Esophagus squamous epithelium (tissue), 5 donors: Measurements from ENCODE around the gene IL10. TPM values are rescaled to one million over a fixed set of nuclear protein-coding genes. Genes with fewer than 3 reads are reported as not detected.

ENCODE experiments used
- DNase-seq: peaks from one replicate; lab custom pipeline; 2025; lab: John Stamatoyannopoulos, UW
- H3K27ac ChIP-seq, 4 donors: fragments of 200-600 bp; sonication (generic); one replicate each; pipeline ENCODE4 v1.5.1; 2016 to 2019; ENCODE audit warnings: mild to moderate bottlenecking in 1 of 4
- H3K27me3 ChIP-seq, 4 donors: fragments of 200-600 bp; sonication (generic); 1 replicate in 3 of 4; 2 replicates in 1 of 4; pipeline versions ENCODE4 v1.5.1 to v1.6.0; 2017 to 2021; ENCODE audit warnings: antibody characterized with exemption in 1 of 4
- H3K36me3 ChIP-seq, 3 donors: fragments of 200-600 bp; sonication (generic); one replicate each; pipeline ENCODE4 v1.5.1; 2016 to 2019
- H3K4me1 ChIP-seq, 3 donors: fragments of 200-600 bp; sonication (generic); one replicate each; pipeline ENCODE4 v1.5.1; 2017 to 2019
- H3K4me3 ChIP-seq, 4 donors: fragments of 200-600 bp; sonication (generic); 1 replicate in 3 of 4; 2 replicates in 1 of 4; pipeline ENCODE4 v1.5.1; 2016 to 2019; ENCODE audit warnings: mild to moderate bottlenecking in 2 of 4, moderate library complexity in 1 of 4
- H3K9me3 ChIP-seq, 3 donors: fragments of 200-600 bp; sonication (generic); one replicate each; pipeline ENCODE4 v1.5.1; 2016 to 2019
- POLR2A ChIP-seq, 4 donors: fragments of 450-650 bp; IDR thresholded peaks; one replicate each; pipeline ENCODE4 v1.6.1; 2017; ENCODE audit warnings: antibody characterized with exemption in 4 of 4, mild to moderate bottlenecking in 4 of 4, moderate library complexity in 3 of 4
- WGBS, 2 donors: methylation state at CpG; one replicate each; pipeline ENCODE4 v1.1.5; 2018; 5-methylcytosine and 5-hydroxymethylcytosine counted together
- intact Hi-C: fragments of 100-400 bp; cut with DNase I; formaldehyde crosslinking; loops from one replicate; pipeline ENCODE4 v1.15.0; 2022
- total RNA-seq, 4 donors: library from RNA; depleted of rRNA; stranded (reverse); fragments of >200 nt; gene quantifications; one replicate each; pipeline ENCODE4 v1.1.0, GENCODE V29; 2016
- TF ChIP-seq, protein P1 (sequence below), 6 experiments: fragments of 450-650 bp in 4 of 6; fragments of 200-600 bp in 2 of 6; sonication (generic) in 2 of 6; IDR thresholded peaks; one replicate each; pipeline ENCODE4 v1.5.1; 2016 to 2019; ENCODE audit warnings: antibody characterized with exemption in 6 of 6, mild to moderate bottlenecking in 4 of 6, moderate library complexity in 4 of 6
- donor health status: DM: yes; HTN: yes; CAD: no.

Gene IL10
- total RNA-seq, 4 donors from 2014 or later = 0.70 to 2.5 (median 1.5) TPM; not detected in 1

GRCh38 chr1:206812471-206812870, 40.2 kb upstream of the IL10 start:
- TF ChIP-seq, protein P1, sequence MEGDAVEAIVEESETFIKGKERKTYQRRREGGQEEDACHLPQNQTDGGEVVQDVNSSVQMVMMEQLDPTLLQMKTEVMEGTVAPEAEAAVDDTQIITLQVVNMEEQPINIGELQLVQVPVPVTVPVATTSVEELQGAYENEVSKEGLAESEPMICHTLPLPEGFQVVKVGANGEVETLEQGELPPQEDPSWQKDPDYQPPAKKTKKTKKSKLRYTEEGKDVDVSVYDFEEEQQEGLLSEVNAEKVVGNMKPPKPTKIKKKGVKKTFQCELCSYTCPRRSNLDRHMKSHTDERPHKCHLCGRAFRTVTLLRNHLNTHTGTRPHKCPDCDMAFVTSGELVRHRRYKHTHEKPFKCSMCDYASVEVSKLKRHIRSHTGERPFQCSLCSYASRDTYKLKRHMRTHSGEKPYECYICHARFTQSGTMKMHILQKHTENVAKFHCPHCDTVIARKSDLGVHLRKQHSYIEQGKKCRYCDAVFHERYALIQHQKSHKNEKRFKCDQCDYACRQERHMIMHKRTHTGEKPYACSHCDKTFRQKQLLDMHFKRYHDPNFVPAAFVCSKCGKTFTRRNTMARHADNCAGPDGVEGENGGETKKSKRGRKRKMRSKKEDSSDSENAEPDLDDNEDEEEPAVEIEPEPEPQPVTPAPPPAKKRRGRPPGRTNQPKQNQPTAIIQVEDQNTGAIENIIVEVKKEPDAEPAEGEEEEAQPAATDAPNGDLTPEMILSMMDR (IDR thresholded peaks at IDR 0.05) = no peak
- TF ChIP-seq POLR2A (IDR thresholded peaks at IDR 0.05) = no peak
- Histone ChIP-seq H3K9me3 (peaks cover 0 to 5% (median 5%) of the 10 kb centered on the region in 3 donors), H3K27me3 (peaks cover 0 to 11% (median 0%) of the 10 kb centered on the region in 4 donors), H3K4me1 (no peaks in the 10 kb centered on the region), H3K4me3 (no peak overlapping the region), H3K36me3 (no peaks in the 10 kb centered on the region), H3K27ac (no peak overlapping the region)
- intact Hi-C loops = no loop called here
- WGBS, 2 donors = 67% methylated on average over 2 of the region's 2 CpGs
- no peak for DNase-seq

DNA sequence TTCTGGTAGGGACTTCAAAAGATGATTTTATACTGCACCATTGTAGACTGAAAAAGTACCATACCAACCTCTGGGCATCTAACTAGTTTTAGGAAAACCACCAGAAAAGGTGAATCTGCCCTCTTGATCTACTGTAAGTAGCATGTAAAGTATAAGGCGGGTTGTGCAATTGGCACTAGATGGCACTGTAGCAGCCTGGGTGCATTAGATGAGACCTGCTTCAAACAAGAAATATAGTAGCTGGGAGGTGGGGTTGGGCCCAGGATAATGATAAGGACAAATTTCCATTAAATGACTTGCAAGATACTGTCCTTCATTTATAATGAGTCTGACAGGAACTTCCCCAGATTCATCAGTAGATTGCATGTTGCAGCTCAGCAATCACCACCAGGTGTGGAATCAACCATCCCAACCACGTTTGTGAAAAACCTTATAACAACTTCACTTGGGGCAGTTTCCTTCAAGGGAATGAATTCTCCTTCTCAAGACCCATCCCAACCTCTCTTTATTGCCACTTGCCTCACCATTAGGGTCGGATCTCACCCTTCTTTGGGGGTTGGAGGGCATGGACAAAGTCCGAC, 37.3 kb upstream of the IL10 start:
- 51 to 56% methylated on average over 4 of the region's 4 CpGs for WGBS, 2 donors
- Histone ChIP-seq H3K9me3 (peaks cover 0 to 5% (median 5%) of the 10 kb centered on the region in 3 donors), H3K4me1 (peaks cover 0 to 4% (median 0%) of the 10 kb centered on the region in 3 donors), H3K27ac (no peak overlapping the region), H3K4me3 (no peak overlapping the region), H3K36me3 (no peaks in the 10 kb centered on the region), H3K27me3 (peaks cover 0 to 11% (median 0%) of the 10 kb centered on the region in 4 donors)
- intact Hi-C loops = no loop called here
- TF ChIP-seq, protein P1 (IDR thresholded peaks at IDR 0.05) = peak in 5 of 6 experiments; percentile 23 to 54 (median 30)
- no peak for TF ChIP-seq POLR2A (IDR thresholded peaks at IDR 0.05)
- no peak for DNase-seq

DNA sequence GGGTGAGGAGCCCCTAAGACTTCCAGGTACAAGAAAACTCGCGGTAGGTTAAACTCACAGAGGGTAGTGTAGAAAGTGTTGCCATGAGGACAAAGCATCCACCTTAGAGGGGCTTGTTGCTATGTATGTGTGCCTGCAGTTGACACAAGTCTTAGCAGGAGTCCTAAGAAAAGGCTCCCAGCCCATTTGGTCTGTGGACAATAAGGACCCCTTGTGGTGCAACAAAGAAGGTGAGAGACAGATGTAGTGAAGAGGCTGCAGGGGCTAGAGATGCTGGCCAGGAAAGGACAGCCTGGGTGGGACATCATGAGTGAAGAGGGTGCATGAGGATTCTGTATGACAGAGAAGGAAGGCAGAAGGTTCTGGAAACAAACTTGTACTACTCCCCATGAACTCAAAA, 36.3 kb upstream of the IL10 start:
- Histone ChIP-seq H3K9me3 (peaks cover 0 to 5% (median 5%) of the 10 kb centered on the region in 3 donors), H3K4me1 (peaks cover 0 to 14% (median 4%) of the 10 kb centered on the region in 3 donors), H3K4me3 (no peak overlapping the region), H3K27ac (no peak overlapping the region), H3K27me3 (peaks cover 0 to 11% (median 0%) of the 10 kb centered on the region in 4 donors), H3K36me3 (no peaks in the 10 kb centered on the region)
- 65 to 88% methylated on average over 2 of the region's 2 CpGs for WGBS, 2 donors
- TF ChIP-seq POLR2A (IDR thresholded peaks at IDR 0.05) = no peak
- TF ChIP-seq, protein P1 (IDR thresholded peaks at IDR 0.05) = peak in 4 of 6 experiments; percentile 6 to 40 (median 22)
- DNase-seq = no peak
- intact Hi-C loops = no loop called here

DNA sequence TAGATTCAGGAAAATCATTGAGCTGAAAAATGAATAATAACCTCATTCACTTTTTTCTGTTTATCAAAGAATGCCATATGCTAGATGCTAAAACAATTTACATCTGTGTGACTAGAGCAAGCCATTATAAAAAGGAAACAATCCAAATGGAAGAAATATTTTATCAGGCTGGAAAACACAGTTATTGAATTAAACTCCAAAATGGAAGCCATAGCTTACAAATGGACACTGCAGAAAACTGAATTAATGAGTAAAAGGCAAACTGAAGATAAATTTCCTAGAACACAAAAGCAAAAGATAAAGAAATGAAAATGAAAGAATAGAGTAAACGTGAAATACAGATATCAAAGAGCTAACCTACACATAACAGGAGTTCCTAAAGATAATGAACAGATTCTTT, 33.1 kb upstream of the IL10 start:
- intact Hi-C loops = no loop called here
- 73 to 78% methylated on average over 1 of the region's 1 CpG for WGBS, 2 donors
- Histone ChIP-seq H3K4me1 (peaks cover 0 to 14% (median 4%) of the 10 kb centered on the region in 3 donors), H3K9me3 (no peaks in the 10 kb centered on the region), H3K27ac (no peak overlapping the region), H3K27me3 (peaks cover 0 to 7% (median 0%) of the 10 kb centered on the region in 4 donors), H3K4me3 (no peak overlapping the region), H3K36me3 (no peaks in the 10 kb centered on the region)
- TF ChIP-seq, protein P1 (IDR thresholded peaks at IDR 0.05) = no peak
- TF ChIP-seq POLR2A (IDR thresholded peaks at IDR 0.05) = no peak
- DNase-seq = no peak

DNA sequence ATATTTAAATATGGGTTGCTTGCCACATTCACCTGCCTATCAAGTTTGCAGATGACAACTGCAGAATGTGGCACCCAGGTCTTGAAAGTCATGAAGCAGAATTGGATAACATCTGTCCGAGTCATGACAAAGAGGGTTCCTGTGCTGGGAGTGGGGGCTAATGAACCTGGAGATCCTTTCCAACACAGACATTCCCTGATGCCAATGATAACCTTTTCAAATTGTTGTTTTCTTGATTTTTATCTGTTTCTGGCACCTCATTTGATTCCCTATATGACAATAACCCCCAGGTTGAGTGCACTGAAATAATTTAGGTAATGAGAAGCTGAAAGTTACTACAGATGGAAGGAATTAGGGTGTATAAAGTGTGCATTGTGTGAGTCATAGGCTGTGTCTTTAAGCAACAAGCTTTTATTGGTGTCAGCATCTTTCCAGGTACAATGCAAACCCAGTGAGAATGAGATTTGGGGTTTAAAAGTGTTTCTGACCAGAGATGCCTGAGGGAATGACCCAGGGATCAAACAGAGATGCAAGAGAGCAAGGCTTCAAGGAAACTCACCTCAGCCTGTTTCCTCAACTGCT, 32.0 kb upstream of the IL10 start:
- no peaks in the 10 kb centered on the region for H3K9me3 ChIP-seq
- H3K36me3 ChIP-seq = no peaks in the 10 kb centered on the region
- H3K27ac ChIP-seq = peak overlapping the region in 2 of 4 donors; percentile 46 to 50
- intact Hi-C loops = no loop called here
- WGBS, 2 donors = 25 to 91% methylated on average over 1 of the region's 1 CpG
- no peak overlapping the region for H3K4me3 ChIP-seq
- TF ChIP-seq, protein P1 (IDR thresholded peaks at IDR 0.05) = no peak
- TF ChIP-seq POLR2A (IDR thresholded peaks at IDR 0.05) = no peak
- DNase-seq = no peak
- H3K27me3 ChIP-seq = peaks cover 0 to 10% (median 0%) of the 10 kb centered on the region in 4 donors
- peaks cover 0 to 14% (median 4%) of the 10 kb centered on the region in 3 donors for H3K4me1 ChIP-seq
